ENCODE measurements around the gene IL1F10.

DNA sequence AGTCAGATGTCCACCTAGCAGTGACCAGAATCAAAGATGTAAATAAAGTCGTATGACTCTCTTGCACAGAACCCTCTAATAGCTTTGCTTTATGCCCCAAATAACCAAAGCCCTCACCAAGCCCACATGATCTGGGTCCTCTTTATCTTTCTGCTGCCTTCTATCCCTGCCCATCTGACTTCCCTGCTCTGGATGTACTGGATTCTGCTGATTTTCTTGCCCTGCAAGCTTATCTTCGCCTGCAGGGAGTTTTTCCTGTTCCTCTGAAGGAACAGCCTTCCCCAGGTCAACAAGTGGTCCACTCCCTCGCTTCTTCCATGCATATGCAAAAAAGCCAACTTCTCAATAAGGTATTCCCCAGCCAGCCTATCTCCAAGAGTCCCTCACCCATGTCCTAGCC, 33.8 kb upstream of the IL1F10 start:
- no peak for TF ChIP-seq GATA2 (IDR thresholded peaks at IDR 0.05; ENCODE audit: low read depth, low read length)
- TF ChIP-seq GATA3 (IDR thresholded peaks at IDR 0.05; ENCODE audit: low read depth, low read length): no peak

Measured in SH-SY5Y (cell line).